RWPE1 (cell line): Measurements from ENCODE around the gene RAB40C.
A peak's percentile ranks its signal among the peaks of the same experiment; 100 is the strongest.

Source experiments
- CTCF ChIA-PET: fragments of 350-600 bp; sonication (Branson Sonifier 250); formaldehyde crosslinking; extraction: SDS; loops from one replicate; lab custom pipeline; 2021; lab: Yijun Ruan, JAX
- POLR2A ChIA-PET: fragments of 400-600 bp; formaldehyde crosslinking; extraction: SDS; loops from one replicate; lab custom pipeline; 2020; ENCODE audit warnings: antibody characterized with exemption; ENCODE audit not compliant: low non-redundant PET; lab: Yijun Ruan, JAX
- DNase-seq: peaks from one replicate; pipeline ENCODE4 v3.0.0; 2012; ENCODE audit warnings: low spot score
- H3K27ac ChIP-seq: fragments of 450-650 bp; 2 replicates; pipeline ENCODE4 v1.5.1; 2017
- CTCF ChIP-seq: fragments of 450-650 bp; conservative IDR thresholded peaks from 2 replicates; pipeline ENCODE4 v1.5.1; 2017; ENCODE audit warnings: low read depth, mild to moderate bottlenecking

Gene RAB40C

GRCh38 chr16:625117-625976, 35.5 kb downstream of the RAB40C start:
- H3K27ac ChIP-seq: peak overlapping the region; percentile 97
- DNase-seq: no peak
- CTCF ChIA-PET: interaction anchor here (1.4 kb wide), 1 partner anchor 33 kb away, joined by 5 read pairs; no protein-coding TSS in a partner anchor
- POLR2A ChIA-PET: no interaction called here
- no peak for TF ChIP-seq CTCF

- peak overlapping the region; percentile 97 for H3K27ac ChIP-seq
- no peak for TF ChIP-seq CTCF
- CTCF ChIA-PET: interaction anchor here (1.4 kb wide), 1 partner anchor 22 kb away, joined by 5 read pairs; no protein-coding TSS in a partner anchor
- no peak for DNase-seq
- POLR2A ChIA-PET: interaction anchor here (1.0 kb wide), 1 partner anchor 10 kb away, joined by 3 read pairs; the partner anchor contains the start of gene METTL26
Measured at GRCh38 chr16:625977-626765, 36.3 kb downstream of the RAB40C start.

GRCh38 chr16:626787-627453, 37.1 kb downstream of the RAB40C start:
- CTCF ChIA-PET: interaction anchor here (1.4 to 1.7 kb wide), 2 partner anchors 21 to 35 kb away, joined by 5 to 6 read pairs; no protein-coding TSS in a partner anchor

GRCh38 chr16:627454-628239, 37.8 kb downstream of the RAB40C start:
- peak overlapping the region; percentile 97 for H3K27ac ChIP-seq
- no peak for TF ChIP-seq CTCF
- no peak for DNase-seq
- ChIA-PET CTCF (interaction anchor here (1.4 to 1.7 kb wide), 2 partner anchors 20 to 36 kb away, joined by 5 to 6 read pairs; no protein-coding TSS in a partner anchor), POLR2A (interaction anchor here (1.0 kb wide), 1 partner anchor 9 kb away, joined by 3 read pairs; the partner anchor contains the start of gene METTL26)

More at GRCh38 chr16:626787-627453, 37.1 kb downstream of the RAB40C start:
- peak overlapping the region; percentile 97 for H3K27ac ChIP-seq
- POLR2A ChIA-PET: interaction anchor here (1.0 kb wide), 1 partner anchor 10 kb away, joined by 3 read pairs; the partner anchor contains the start of gene METTL26
- DNase-seq: peak; percentile 91
- no peak for TF ChIP-seq CTCF

GRCh38 chr16:628321-629061, 38.6 kb downstream of the RAB40C start:
- peak overlapping the region; percentile 97 for H3K27ac ChIP-seq
- TF ChIP-seq CTCF: no peak
- ChIA-PET POLR2A (no interaction called here), CTCF (interaction anchor here (0.6 to 1.7 kb wide), 2 partner anchors 9 to 36 kb away, joined by 3 to 6 read pairs; no protein-coding TSS in a partner anchor)
- DNase-seq: no peak
